Kidney epithelial cell (primary cell): ENCODE results near the gene PPP4R4. TPM values are rescaled to one million over a fixed set of nuclear protein-coding genes. Genes with fewer than 3 reads are reported as not detected.

ENCODE experiments used
- DNase-seq: peaks from one replicate; pipeline ENCODE4 v3.0.0-alpha.2; 2010; ENCODE audit warnings: low read depth
- H3K27me3 ChIP-seq: 2 replicates; pipeline ENCODE4 v1.6.0; 2011; ENCODE audit warnings: low read length; ENCODE audit not compliant: control insufficient read depth, insufficient read depth
- H3K36me3 ChIP-seq: 2 replicates; pipeline ENCODE4 v1.5.1; 2011; ENCODE audit warnings: low read length; ENCODE audit not compliant: control insufficient read depth, insufficient read depth
- H3K4me3 ChIP-seq: 2 replicates; pipeline ENCODE4 v1.5.1; 2011; ENCODE audit warnings: low read depth, mild to moderate bottlenecking, control low read depth, low read length
- total RNA-seq: library from RNA; depleted of rRNA; stranded (reverse); fragments of >200 nt; gene quantifications from 2 replicates; pipeline ENCODE4 v1.2.3, GENCODE V29; 2015
- TF ChIP-seq, protein P1 (sequence below): IDR thresholded peaks from 2 replicates; pipeline ENCODE4 v1.5.1; 2011; ENCODE audit warnings: mild to moderate bottlenecking, moderate library complexity, low read length, control low read depth, inconsistent platforms; ENCODE audit not compliant: insufficient read depth, poor library complexity, severe bottlenecking

PPP4R4 gene
- total RNA-seq, 1 donor from 2014 or later: 2.4 TPM

DNA sequence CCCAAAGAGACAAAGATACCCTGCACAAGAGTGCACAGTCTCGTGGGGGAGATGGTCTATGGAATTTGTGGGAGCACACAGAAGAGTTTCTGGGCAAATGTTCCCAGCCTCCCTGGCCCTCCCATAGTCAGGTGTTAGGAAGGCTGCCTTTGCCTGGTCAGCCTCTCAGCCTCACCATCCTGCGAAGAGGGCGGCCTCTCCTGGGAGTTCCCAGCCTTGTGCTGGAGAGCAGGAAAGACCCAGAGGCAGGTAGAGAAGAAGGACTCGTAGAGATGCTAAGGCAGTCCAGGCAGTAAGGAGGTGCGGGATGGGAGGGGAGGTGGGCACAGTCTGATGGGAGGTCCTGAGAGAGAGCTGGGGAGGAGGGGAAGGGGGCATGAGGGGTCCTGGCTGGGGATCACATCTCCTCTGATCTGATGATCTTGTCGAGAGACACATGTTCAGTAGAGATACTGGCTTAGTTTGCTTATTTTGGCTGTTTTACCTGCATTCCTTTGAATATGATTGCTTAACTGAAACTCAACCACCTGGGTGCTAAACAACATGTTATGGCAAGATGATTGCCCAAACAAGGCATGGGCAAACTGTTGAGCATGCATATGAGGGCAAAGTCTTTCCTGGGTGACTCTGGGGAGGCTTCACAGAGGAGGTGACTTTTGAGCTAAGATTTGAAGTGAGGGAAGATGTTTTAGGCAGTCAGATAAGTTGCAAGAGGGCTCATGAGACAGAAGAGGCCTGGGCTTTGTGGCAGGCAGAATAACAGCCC is 138.5 kb downstream of the PPP4R4 start:
- TF ChIP-seq, protein P1, sequence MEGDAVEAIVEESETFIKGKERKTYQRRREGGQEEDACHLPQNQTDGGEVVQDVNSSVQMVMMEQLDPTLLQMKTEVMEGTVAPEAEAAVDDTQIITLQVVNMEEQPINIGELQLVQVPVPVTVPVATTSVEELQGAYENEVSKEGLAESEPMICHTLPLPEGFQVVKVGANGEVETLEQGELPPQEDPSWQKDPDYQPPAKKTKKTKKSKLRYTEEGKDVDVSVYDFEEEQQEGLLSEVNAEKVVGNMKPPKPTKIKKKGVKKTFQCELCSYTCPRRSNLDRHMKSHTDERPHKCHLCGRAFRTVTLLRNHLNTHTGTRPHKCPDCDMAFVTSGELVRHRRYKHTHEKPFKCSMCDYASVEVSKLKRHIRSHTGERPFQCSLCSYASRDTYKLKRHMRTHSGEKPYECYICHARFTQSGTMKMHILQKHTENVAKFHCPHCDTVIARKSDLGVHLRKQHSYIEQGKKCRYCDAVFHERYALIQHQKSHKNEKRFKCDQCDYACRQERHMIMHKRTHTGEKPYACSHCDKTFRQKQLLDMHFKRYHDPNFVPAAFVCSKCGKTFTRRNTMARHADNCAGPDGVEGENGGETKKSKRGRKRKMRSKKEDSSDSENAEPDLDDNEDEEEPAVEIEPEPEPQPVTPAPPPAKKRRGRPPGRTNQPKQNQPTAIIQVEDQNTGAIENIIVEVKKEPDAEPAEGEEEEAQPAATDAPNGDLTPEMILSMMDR: no peak
- H3K4me3 ChIP-seq: no peak overlapping the region
- no peaks in the 10 kb centered on the region for H3K27me3 ChIP-seq
- no peaks in the 10 kb centered on the region for H3K36me3 ChIP-seq
- no peak for DNase-seq

DNA sequence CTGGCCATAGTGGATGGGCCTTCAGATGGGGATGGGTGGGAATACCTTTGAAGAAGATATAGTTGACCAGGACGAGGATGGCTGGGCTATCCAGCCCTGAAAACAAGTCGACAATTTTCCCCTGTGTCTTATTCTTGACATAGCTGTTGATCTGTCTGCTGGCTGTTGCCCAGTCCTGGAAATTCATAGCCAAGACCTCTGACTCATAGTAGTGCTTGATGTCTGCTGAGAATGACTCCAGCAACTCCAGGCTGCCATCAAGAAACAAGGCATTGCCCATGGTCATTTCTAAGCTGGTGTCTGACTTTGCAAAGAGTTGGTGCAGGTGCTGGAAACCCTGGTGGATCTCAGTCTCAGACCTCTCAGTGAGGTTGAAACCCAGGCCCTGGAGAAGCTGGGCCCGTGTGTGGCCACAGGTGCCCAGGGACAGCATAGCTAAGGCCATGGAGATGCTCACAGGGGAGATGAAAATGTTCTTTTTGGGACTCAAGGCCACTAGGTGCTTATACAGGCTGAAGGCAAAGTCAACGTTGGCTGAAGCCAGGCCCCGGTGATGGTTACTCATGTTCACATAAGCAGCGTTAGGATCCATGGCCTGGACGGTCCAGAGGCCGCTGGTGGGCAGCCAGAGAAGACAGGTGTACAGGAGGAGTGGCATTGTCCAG is 140.0 kb downstream of the PPP4R4 start:
- H3K27me3 ChIP-seq: no peaks in the 10 kb centered on the region
- no peak for DNase-seq
- H3K4me3 ChIP-seq: no peak overlapping the region
- no peaks in the 10 kb centered on the region for H3K36me3 ChIP-seq
- TF ChIP-seq, protein P1: no peak

DNA sequence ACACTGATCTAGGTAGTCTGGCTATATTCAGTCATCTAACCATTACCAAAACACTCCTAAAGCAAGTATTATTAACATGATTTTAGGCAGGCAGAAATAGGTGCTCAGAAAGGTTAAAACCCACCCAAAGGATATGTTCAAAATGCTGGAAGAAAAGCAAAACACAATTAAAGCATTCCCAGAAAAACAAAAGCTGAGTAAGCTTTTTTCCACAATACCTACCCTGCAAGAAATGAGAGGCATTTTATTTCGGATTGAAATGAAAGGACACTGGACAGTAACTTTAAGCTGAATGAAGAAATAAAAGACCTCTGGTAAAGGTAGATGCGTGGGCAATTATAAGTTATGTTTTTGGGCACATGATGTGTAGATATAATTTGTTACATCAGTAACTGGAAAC is 140.8 kb downstream of the PPP4R4 start:
- Histone ChIP-seq H3K36me3 (no peaks in the 10 kb centered on the region), H3K27me3 (no peaks in the 10 kb centered on the region), H3K4me3 (no peak overlapping the region)
- no peak for DNase-seq
- TF ChIP-seq, protein P1: no peak

DNA sequence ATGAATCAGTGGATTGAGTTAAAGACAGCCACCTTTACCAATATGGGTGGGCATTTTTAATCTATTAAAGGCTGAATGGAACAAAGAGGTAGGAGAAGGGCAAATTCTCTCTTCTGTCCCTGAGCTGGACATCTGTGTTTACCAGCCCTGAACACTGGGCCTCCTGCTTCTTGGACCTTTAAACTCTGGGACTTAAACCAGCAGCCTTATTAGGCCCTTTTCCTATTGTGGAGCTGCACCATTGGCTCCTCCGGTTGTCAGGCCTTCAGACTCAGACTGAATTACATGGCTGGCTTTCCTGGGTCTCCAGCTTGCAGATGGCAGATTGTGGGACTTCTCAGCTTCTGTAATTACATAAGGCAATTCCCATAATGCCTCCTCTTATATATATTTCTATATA is 142.6 kb downstream of the PPP4R4 start:
- Histone ChIP-seq H3K27me3 (no peaks in the 10 kb centered on the region), H3K4me3 (no peak overlapping the region), H3K36me3 (no peaks in the 10 kb centered on the region)
- no peak for DNase-seq
- TF ChIP-seq, protein P1: no peak

DNA sequence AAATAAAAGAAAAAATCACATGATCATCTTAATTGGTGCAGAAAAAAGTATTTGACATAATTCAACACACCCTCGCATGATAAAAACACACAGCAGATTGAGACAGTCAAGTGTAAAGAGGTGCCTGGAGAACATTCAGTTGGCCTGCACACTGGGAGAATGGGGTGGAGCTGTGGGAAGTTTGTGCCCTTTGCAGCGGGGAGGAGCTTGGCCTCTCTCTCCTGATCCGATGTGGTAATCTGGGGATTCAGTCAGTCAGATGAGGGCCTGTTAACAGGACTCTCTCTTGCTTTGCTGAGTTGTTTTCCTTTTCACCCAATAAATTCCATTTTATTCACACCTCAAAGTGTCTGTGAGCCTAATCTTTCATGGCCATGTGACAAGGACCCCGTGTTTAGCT is 143.1 kb downstream of the PPP4R4 start:
- Histone ChIP-seq H3K36me3 (no peaks in the 10 kb centered on the region), H3K4me3 (no peak overlapping the region), H3K27me3 (no peaks in the 10 kb centered on the region)
- no peak for DNase-seq
- TF ChIP-seq, protein P1: no peak
